Occipital lobe (tissue), 3 donors: ENCODE data around the gene TLL1. TPM values are rescaled to one million over a fixed set of nuclear protein-coding genes. Genes with fewer than 3 reads are reported as not detected.

Source experiments
- DNase-seq: peaks from one replicate; lab custom pipeline; 2025; lab: John Stamatoyannopoulos, UW
- small RNA-seq: library from RNA; depleted of rRNA; stranded (forward); fragments of <200 nt; gene quantifications from one replicate; pipeline ENCODE3, GENCODE V24; 2014
- total RNA-seq: library from RNA; depleted of rRNA; stranded (reverse); fragments of >200 nt; gene quantifications from one replicate; pipeline ENCODE4 v1.2.3, GENCODE V29; 2014

The TLL1 gene
- total RNA-seq, 1 donor from 2014 or later: 0.78 TPM

DNA sequence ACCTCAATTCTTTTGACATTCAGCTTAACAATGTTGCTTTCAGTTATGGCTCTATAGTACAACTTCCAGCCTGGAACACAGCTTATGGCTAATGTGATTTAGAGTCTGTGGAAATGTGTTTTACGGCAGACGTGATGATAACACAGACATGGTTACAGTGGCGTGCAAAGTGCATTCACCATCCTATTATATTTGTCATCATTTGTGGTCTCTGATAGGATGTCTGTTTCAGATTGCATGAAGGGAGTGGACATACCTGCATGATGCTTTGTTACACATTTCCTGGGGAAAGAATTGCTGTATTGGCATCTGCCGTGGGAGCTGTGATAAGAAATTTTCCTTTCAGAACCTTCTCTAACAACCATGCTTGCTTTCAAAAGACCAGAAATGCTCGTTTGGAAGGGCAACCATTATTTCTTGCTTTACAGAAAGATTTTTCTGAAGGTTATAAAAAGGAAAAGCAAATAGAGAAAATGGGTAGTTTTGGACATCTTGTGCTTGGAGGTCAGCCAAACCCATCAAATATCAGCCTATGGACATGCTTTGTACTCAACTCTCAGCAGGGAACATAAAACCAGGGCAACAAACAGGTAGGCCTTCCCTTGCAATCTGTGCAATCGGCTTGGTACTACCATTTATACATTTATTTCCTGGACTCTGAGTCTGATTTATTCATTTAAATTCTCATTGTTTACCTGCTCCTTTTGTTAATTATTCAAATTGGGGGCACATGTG, 273.9 kb downstream of the TLL1 start:
- no peak for DNase-seq

Small RNA genes within 50 kb of the gene (small RNA-seq; reads per million reads assigned to genes)
- gene RNA5SP170: not detected
